Effector memory CD4-positive, alpha-beta T cell (primary cell): ENCODE measurements around the gene COL23A1.

ENCODE experiments used
- DNase-seq, 3 donors: peaks; one replicate each; pipeline ENCODE4 v3.0.0-alpha.2; 2020
- H3K27ac ChIP-seq: 2 replicates; pipeline ENCODE4 v1.7.0; 2013; ENCODE audit warnings: mild to moderate bottlenecking, low read length, moderate library complexity; ENCODE audit not compliant: insufficient read depth, poor library complexity, severe bottlenecking
- H3K27me3 ChIP-seq: replicated peaks from 2 replicates; pipeline ENCODE4 v1.7.0; 2013; ENCODE audit warnings: mild to moderate bottlenecking, low read length; ENCODE audit not compliant: insufficient read depth, control insufficient read depth, poor library complexity, severe bottlenecking
- H3K36me3 ChIP-seq: 2 replicates; pipeline ENCODE4 v1.7.0; 2013; ENCODE audit warnings: mild to moderate bottlenecking, low read length, moderate library complexity; ENCODE audit not compliant: control insufficient read depth, insufficient read depth
- H3K4me1 ChIP-seq: 2 replicates; pipeline ENCODE4 v1.7.0; 2013; ENCODE audit warnings: low read length, mild to moderate bottlenecking; ENCODE audit not compliant: control insufficient read depth, insufficient read depth, poor library complexity, severe bottlenecking
- H3K4me3 ChIP-seq: 2 replicates; pipeline ENCODE4 v1.7.0; 2013; ENCODE audit warnings: low read length, low read depth, mild to moderate bottlenecking; ENCODE audit not compliant: insufficient read depth, poor library complexity, severe bottlenecking
- H3K9me3 ChIP-seq: 2 replicates; pipeline ENCODE4 v1.7.0; 2013; ENCODE audit warnings: mild to moderate bottlenecking, low read length, moderate library complexity; ENCODE audit not compliant: control insufficient read depth

COL23A1 gene

GRCh38 chr5:178338750-178339144 lies 251.4 kb downstream of the COL23A1 start:
- DNase-seq: no peak
- Histone ChIP-seq H3K27ac (no peak overlapping the region), H3K4me1 (no peaks in the 10 kb centered on the region), H3K4me3 (no peak overlapping the region), H3K9me3 (no peaks in the 10 kb centered on the region), H3K36me3 (no peaks in the 10 kb centered on the region), H3K27me3 (no peaks in the 10 kb centered on the region)

DNA sequence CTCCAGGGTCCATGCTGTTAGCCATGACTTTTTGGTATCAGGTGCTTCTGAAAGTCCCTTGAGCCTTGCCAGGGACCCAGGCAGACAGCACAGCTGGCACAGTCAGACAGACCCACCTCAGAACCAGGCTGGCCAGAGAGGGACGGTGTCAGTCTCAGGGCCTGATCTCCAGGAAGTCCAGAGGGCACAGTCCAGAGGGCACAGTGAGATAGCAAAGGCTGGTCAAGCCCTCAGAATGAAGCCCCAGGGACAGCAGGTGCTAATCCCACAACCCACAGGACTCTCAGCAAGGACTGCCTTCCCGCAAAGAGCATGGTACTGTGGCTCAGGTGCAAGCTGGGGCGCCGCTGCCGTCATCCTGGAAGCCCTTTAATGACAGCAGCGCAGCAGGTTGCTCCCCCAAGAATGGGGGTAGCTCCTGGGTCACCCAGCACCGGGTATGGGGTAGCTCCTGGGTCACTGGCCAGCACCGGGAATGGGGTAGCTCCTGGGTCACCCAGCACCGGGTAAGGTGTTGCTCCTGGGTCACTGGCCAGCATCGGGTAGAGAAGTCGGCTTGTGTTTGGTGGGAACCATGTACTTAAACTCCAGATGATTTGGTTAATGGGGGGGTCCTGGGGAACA lies 252.0 kb downstream of the COL23A1 start:
- no peaks in the 10 kb centered on the region for H3K4me1 ChIP-seq
- no peak overlapping the region for H3K4me3 ChIP-seq
- H3K27me3 ChIP-seq: no peaks in the 10 kb centered on the region
- no peaks in the 10 kb centered on the region for H3K36me3 ChIP-seq
- no peak overlapping the region for H3K27ac ChIP-seq
- no peak for DNase-seq
- H3K9me3 ChIP-seq: no peaks in the 10 kb centered on the region

- no peak for DNase-seq
- H3K27me3 ChIP-seq: no peaks in the 10 kb centered on the region
- H3K4me1 ChIP-seq: no peaks in the 10 kb centered on the region
- H3K27ac ChIP-seq: no peak overlapping the region
- no peak overlapping the region for H3K4me3 ChIP-seq
- H3K36me3 ChIP-seq: no peaks in the 10 kb centered on the region
- no peaks in the 10 kb centered on the region for H3K9me3 ChIP-seq
Observed at GRCh38 chr5:178337334-178337741, 252.9 kb downstream of the COL23A1 start.

GRCh38 chr5:178336889-178337288 lies 253.3 kb downstream of the COL23A1 start:
- Histone ChIP-seq H3K36me3 (no peaks in the 10 kb centered on the region), H3K9me3 (no peaks in the 10 kb centered on the region), H3K4me1 (no peaks in the 10 kb centered on the region), H3K27me3 (no peaks in the 10 kb centered on the region), H3K27ac (no peak overlapping the region), H3K4me3 (no peak overlapping the region)
- DNase-seq: no peak

- no peaks in the 10 kb centered on the region for H3K27me3 ChIP-seq
- DNase-seq: no peak
- H3K4me1 ChIP-seq: no peaks in the 10 kb centered on the region
- H3K9me3 ChIP-seq: no peaks in the 10 kb centered on the region
- H3K4me3 ChIP-seq: no peak overlapping the region
- H3K27ac ChIP-seq: no peak overlapping the region
- H3K36me3 ChIP-seq: no peaks in the 10 kb centered on the region
Observed at GRCh38 chr5:178335302-178336030, 254.7 kb downstream of the COL23A1 start.

- H3K4me1 ChIP-seq: no peaks in the 10 kb centered on the region
- no peak overlapping the region for H3K4me3 ChIP-seq
- H3K36me3 ChIP-seq: no peaks in the 10 kb centered on the region
- no peaks in the 10 kb centered on the region for H3K27me3 ChIP-seq
- H3K9me3 ChIP-seq: no peaks in the 10 kb centered on the region
- no peak for DNase-seq
- no peak overlapping the region for H3K27ac ChIP-seq
Observed at GRCh38 chr5:178334861-178335260, 255.3 kb downstream of the COL23A1 start.

DNA sequence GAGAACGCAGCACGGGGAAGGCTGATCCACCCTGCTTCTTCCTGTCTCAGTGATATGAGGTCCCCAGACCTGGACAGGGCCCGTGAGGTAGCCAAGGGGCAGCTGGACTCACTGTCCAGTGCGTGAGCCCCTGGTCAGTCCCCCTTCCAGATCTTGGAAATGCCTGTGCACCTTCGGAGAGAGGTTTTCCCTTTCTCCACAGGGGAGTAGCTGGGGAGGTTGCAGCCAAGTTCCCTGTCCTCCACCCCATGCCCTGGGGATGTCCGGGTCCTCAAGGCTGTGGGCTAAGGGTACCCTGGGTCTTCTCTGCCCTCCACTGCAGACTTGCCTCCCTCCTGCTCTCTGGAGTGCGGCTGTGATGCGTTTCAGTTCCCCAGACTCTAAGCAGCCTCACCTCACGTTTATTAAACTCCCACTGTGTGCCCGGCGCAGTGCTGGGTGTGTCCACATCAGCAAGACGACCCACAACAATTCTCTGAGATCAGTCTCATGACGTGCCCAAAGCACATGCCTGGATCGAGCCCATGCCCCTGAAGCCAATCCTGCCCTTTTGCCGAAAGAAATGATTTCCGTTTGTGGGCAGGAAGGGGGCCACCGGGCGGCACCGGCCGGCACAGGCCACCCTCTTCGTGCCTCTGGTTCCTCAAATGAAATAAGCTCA lies 256.2 kb downstream of the COL23A1 start:
- H3K27ac ChIP-seq: no peak overlapping the region
- H3K4me1 ChIP-seq: no peaks in the 10 kb centered on the region
- no peaks in the 10 kb centered on the region for H3K36me3 ChIP-seq
- H3K9me3 ChIP-seq: no peaks in the 10 kb centered on the region
- H3K27me3 ChIP-seq: no peaks in the 10 kb centered on the region
- H3K4me3 ChIP-seq: no peak overlapping the region
- no peak for DNase-seq

DNA sequence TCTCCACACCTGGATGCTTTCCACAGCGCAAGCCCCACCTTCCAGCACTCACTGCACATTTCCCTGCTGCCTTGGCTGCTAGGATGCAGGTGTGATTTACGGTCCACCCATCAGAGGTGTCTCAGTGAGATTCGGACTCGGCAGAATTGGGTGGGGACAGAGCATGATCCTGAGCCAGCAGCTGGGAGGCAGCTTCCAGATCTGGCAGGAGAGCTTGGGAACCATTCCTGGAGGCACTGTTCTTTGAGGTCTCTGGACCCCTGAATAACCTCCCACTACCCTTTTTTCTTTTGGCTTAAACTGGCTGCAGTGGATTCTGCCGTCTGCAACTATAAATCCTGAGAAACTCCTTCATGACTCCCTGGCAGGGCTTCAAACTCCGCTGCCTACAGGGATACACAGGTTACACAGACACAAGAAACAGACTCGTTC lies 258.0 kb downstream of the COL23A1 start:
- H3K27ac ChIP-seq: no peak overlapping the region
- no peaks in the 10 kb centered on the region for H3K27me3 ChIP-seq
- H3K4me1 ChIP-seq: no peaks in the 10 kb centered on the region
- DNase-seq: no peak
- H3K4me3 ChIP-seq: no peak overlapping the region
- H3K36me3 ChIP-seq: no peaks in the 10 kb centered on the region
- no peaks in the 10 kb centered on the region for H3K9me3 ChIP-seq

GRCh38 chr5:178331491-178331996 lies 258.6 kb downstream of the COL23A1 start:
- no peaks in the 10 kb centered on the region for H3K4me1 ChIP-seq
- no peak overlapping the region for H3K27ac ChIP-seq
- H3K9me3 ChIP-seq: no peaks in the 10 kb centered on the region
- no peak for DNase-seq
- no peak overlapping the region for H3K4me3 ChIP-seq
- H3K36me3 ChIP-seq: no peaks in the 10 kb centered on the region
- H3K27me3 ChIP-seq: no peaks in the 10 kb centered on the region
